ENCODE measurements around the gene TEX264.

DNA sequence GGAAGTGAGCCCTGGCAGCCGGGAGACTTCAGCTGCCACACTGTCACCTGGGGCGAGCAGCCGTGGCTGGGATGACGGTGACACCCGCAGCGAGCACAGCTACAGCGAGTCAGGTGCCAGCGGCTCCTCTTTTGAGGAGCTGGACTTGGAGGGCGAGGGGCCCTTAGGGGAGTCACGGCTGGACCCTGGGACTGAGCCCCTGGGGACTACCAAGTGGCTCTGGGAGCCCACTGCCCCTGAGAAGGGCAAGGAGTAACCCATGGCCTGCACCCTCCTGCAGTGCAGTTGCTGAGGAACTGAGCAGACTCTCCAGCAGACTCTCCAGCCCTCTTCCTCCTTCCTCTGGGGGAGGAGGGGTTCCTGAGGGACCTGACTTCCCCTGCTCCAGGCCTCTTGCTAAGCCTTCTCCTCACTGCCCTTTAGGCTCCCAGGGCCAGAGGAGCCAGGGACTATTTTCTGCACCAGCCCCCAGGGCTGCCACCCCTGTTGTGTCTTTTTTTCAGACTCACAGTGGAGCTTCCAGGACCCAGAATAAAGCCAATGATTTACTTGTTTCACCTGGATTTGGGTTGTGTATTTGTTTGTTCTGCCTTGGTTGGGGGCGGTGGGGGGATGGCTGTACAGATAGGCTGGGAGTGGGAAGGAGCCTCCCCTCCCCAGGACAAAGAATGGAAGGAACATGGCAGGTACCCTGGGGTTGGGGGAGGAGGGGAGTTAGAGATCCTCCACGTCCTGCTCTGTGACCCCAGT lies 32.9 kb downstream of the TEX264 start:
- no peak for TF ChIP-seq EZH2 (IDR thresholded peaks at IDR 0.05; ENCODE audit: borderline replicate concordance)
- TF ChIP-seq, protein P1, sequence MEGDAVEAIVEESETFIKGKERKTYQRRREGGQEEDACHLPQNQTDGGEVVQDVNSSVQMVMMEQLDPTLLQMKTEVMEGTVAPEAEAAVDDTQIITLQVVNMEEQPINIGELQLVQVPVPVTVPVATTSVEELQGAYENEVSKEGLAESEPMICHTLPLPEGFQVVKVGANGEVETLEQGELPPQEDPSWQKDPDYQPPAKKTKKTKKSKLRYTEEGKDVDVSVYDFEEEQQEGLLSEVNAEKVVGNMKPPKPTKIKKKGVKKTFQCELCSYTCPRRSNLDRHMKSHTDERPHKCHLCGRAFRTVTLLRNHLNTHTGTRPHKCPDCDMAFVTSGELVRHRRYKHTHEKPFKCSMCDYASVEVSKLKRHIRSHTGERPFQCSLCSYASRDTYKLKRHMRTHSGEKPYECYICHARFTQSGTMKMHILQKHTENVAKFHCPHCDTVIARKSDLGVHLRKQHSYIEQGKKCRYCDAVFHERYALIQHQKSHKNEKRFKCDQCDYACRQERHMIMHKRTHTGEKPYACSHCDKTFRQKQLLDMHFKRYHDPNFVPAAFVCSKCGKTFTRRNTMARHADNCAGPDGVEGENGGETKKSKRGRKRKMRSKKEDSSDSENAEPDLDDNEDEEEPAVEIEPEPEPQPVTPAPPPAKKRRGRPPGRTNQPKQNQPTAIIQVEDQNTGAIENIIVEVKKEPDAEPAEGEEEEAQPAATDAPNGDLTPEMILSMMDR (IDR thresholded peaks at IDR 0.05; ENCODE audit: poor library complexity): no peak
